NB4 (cell line): ENCODE results near the gene SGPP2.

Source experiments
- DNase-seq: peaks from one replicate; pipeline ENCODE4 v3.0.0; 2010; ENCODE audit warnings: low read depth
- H3K4me3 ChIP-seq: one replicate; pipeline ENCODE4 v1.5.1; 2011; ENCODE audit warnings: mild to moderate bottlenecking, low read depth, low read length, moderate library complexity
- MAX ChIP-seq: IDR thresholded peaks from 2 replicates; pipeline ENCODE4 v1.6.1; 2011; ENCODE audit warnings: low read depth, low read length
- MYC ChIP-seq: IDR thresholded peaks from 2 replicates; pipeline ENCODE4 v1.6.1; 2011; ENCODE audit warnings: low read depth, low read length
- POLR2A ChIP-seq: IDR thresholded peaks from 2 replicates; pipeline ENCODE4 v1.6.1; 2011; ENCODE audit warnings: mild to moderate bottlenecking; ENCODE audit not compliant: insufficient read length; ENCODE audit errors: extremely low read depth
- TF ChIP-seq, protein P1 (sequence below): IDR thresholded peaks from one replicate; pipeline ENCODE4 v1.5.1; 2012; ENCODE audit warnings: low read depth, low read length

The SGPP2 gene

GRCh38 chr2:222538535-222538934 lies 114.2 kb downstream of the SGPP2 start:
- DNase-seq, result no peak
- no peak overlapping the region for H3K4me3 ChIP-seq
- TF ChIP-seq MYC (no peak), POLR2A (no peak), MAX (no peak)
- TF ChIP-seq, protein P1, sequence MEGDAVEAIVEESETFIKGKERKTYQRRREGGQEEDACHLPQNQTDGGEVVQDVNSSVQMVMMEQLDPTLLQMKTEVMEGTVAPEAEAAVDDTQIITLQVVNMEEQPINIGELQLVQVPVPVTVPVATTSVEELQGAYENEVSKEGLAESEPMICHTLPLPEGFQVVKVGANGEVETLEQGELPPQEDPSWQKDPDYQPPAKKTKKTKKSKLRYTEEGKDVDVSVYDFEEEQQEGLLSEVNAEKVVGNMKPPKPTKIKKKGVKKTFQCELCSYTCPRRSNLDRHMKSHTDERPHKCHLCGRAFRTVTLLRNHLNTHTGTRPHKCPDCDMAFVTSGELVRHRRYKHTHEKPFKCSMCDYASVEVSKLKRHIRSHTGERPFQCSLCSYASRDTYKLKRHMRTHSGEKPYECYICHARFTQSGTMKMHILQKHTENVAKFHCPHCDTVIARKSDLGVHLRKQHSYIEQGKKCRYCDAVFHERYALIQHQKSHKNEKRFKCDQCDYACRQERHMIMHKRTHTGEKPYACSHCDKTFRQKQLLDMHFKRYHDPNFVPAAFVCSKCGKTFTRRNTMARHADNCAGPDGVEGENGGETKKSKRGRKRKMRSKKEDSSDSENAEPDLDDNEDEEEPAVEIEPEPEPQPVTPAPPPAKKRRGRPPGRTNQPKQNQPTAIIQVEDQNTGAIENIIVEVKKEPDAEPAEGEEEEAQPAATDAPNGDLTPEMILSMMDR, result no peak

- no peak for DNase-seq
Measured at GRCh38 chr2:222544661-222545060, 120.3 kb downstream of the SGPP2 start.

DNA sequence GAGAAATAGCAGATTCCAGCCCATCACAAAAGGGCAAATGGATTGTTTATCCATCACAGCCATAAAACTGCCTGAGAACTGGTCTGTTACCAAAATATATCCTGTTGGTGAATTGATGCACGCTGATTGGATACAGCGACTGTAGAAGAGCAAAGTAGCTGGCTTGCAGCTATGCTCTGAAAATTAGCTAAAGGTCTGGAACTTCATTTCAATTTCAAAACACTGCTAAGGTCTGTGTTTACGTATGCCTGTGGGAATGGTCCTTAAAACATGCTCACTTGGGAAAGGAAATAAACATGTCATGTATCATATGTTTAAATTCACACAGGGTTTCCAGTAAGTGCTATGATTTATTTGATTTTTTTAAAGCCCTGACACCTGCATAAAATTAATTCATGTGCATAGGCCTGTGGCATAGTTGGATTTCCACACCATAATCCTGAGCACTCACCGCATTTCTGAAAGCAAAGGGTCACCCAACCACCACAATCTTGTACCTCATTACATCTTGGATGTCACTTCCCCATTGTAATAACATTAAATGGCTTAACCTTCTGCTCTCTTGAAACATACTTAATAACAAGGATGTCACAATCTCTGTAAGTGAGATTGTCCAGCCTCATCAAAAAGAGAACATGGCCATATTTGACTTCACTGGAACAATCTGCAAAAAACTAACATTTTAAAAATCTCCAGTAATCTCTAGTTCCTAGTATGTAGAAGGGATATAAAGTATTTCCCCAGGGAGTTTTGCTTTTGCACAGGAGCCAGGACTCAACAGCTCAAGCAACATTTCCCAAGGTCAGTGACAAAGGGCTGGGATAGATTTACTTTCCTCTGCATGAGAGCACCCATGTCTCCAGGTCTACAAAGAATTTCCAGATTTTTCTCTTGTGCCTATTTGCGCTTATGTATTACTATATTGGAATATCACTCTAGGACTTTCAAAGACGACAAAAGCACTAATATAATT lies 121.8 kb downstream of the SGPP2 start:
- TF ChIP-seq MYC (no peak), MAX (no peak), POLR2A (no peak)
- TF ChIP-seq, protein P1, result no peak
- H3K4me3 ChIP-seq, result no peak overlapping the region

More at GRCh38 chr2:222544661-222545060, 120.3 kb downstream of the SGPP2 start:
- H3K4me3 ChIP-seq, result no peak overlapping the region
- TF ChIP-seq MAX, result no peak
- TF ChIP-seq, protein P1, result no peak
- no peak for TF ChIP-seq POLR2A
- no peak for TF ChIP-seq MYC

DNA sequence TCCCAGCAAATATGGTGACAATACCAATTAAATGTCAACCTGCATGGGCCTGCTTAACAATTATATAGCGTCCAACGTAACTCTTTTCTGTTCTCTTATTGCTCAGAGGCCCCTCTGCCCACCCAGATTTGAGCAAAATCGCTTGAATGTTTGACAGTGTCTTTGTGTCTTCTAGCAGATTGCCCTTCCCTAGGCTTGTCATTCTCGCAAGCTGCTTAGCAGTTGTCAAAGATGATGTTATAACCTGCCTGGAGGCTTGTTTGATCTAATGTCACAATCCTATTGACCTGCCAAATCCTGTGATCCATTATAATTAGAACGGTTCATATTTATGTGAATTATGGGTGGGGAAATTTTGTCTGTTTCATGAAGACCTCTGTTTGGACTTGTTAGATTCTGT lies 122.7 kb downstream of the SGPP2 start:
- no peak for DNase-seq
- no peak for TF ChIP-seq MYC
- TF ChIP-seq POLR2A, result no peak
- TF ChIP-seq, protein P1, result no peak
- no peak for TF ChIP-seq MAX
- no peak overlapping the region for H3K4me3 ChIP-seq

More for the DNA sequence above, 121.8 kb downstream of the SGPP2 start:
- peak; percentile 26 for DNase-seq

- TF ChIP-seq, protein P1, result no peak
- TF ChIP-seq MAX (no peak), POLR2A (no peak), MYC (no peak)
- H3K4me3 ChIP-seq, result no peak overlapping the region
- no peak for DNase-seq
Measured at GRCh38 chr2:222548992-222549391, 124.6 kb downstream of the SGPP2 start.
